T1000 (cell line): ENCODE results near the gene ZFR.
"Not testable (repeated sequence)": the region's sequence is repeated elsewhere in the genome, so short reads cannot be mapped to it uniquely, and the experiment has no call there.

Experiments
- DNase-seq: peaks from one replicate; lab custom pipeline; 2025; ENCODE audit warnings: mixed read lengths; lab: John Stamatoyannopoulos, UW

ZFR gene

GRCh38 chr5:32358611-32359010, 85.9 kb downstream of the ZFR start:
- no peak for DNase-seq

DNA sequence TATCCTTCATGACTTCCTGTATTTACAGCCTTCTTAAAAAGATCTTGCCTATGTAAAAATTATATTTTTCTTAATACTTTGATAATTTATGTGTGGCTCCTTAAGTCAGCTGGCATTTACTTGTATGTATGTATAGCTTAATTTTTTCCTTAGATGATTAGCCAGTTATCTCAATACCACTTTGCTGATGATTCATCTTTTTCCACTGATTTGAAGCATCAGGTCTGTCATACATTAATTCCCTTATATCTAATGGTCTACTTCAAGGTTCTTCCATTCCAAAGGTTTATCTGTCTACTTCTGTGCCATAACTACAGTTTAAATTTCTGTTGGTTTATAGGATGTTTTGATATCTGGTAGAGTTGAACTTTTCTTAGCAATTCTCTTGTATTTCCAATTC, 86.9 kb downstream of the ZFR start:
- DNase-seq: no peak

DNA sequence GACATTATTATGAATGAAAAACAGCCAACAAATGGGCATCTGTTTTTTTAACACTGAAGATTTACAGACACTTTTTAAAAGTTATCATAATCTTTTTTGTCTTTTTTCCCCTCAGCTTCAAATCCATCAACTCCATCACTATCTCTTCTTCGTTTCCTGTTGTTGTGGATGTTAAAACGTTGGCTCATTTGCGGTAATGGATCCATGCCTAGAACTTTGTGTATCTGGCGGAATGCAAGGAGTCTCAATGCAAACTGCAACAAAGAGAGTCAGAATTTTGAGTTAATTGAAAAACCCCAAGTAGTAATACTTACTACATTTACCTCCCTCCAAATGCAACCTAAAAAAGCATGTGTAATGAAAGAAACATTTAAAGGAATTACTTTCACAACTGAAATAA, 88.9 kb downstream of the ZFR start:
- no peak for DNase-seq

GRCh38 chr5:32353420-32353819, 91.1 kb downstream of the ZFR start:
- no peak for DNase-seq

- no peak for DNase-seq
These were observed 91.9 kb downstream of the ZFR start for GRCh38 chr5:32352685-32353084.

GRCh38 chr5:32346869-32347268, 97.7 kb downstream of the ZFR start:
- DNase-seq: no peak

DNA sequence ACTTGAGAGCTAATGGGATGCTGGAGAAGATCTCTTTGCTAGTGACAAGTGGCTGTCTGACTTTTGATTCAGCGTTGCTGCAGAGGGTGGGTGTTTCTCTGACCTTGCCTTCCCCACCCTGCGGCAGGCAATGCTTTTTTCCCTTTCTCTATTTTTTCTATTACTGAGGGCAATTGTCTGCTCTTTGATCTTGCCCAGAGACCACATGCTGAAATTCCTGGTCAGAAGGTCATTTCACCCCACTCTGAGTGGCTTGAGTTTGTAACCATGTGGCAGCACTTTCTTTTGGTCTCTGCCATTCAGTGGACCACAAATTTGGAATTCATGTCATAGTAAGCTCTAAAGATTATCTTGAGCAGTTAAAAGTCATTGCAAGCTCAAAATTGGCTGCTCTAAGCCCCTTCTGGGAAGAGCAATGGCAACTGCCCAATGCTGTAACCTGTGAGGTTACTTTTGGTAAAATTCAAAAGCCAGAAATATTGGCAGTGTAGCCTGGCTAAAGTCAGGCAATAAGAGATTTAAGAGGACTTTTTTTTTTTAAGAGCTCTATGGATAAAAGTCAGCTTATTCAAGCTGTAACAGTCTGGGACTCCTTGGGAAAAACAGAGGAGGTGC, 101.4 kb downstream of the ZFR start:
- no peak for DNase-seq

DNA sequence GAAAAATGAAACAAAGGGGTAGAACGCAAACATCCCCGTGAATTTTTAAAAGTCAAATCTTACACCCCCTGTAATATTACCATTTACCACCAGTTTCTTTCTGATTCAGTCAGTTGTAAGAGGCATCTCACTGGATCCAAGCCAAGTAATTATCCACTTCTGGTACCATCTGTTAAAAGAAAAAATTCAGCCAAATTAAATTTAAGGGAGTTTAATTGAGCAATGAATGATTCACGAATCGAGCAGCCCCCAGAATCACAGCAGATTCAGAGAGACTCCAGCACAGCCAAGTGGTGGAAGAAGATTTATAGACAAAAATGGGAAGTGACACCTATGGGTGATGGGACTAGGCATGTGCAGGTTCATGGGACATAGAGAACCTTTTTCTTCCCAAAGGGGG, 101.9 kb downstream of the ZFR start:
- no peak for DNase-seq

DNA sequence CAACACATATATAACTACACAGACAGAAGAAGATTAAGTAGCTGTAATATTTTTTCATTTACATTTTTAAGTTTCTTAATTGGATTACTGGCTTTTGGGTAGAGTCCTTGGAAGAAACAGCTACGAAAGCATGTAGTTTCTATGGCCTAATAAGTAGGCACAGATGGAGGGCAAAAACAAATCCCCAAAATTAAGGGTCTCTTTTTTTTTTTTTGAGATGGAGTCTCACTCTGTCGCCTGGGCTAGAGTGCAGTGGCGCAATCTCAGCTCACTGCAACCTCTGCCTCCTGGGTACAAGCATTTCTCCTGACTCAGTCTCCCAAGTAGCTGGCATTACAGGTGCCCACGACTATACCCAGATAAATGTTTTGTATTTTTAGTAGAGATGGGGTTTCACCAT, 104.7 kb downstream of the ZFR start:
- no peak for DNase-seq

DNA sequence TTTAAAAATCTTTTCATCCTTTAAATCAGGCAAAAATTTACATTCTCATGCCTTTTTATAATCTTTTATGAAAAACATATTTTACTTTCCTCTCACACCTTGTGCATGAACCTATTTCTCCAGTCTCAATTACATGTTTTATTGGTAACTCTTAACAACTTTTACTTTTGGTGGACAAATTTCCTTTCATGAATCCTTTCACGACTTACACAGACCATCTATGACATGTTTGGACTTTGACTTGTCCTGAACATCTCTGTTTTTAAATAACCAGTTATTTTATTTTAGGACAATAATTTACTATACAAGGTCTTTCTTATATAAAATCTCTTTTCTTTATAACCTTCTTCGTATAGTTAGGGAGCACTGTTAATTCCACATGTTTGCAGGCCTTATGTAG, 105.3 kb downstream of the ZFR start:
- DNase-seq: no peak

DNA sequence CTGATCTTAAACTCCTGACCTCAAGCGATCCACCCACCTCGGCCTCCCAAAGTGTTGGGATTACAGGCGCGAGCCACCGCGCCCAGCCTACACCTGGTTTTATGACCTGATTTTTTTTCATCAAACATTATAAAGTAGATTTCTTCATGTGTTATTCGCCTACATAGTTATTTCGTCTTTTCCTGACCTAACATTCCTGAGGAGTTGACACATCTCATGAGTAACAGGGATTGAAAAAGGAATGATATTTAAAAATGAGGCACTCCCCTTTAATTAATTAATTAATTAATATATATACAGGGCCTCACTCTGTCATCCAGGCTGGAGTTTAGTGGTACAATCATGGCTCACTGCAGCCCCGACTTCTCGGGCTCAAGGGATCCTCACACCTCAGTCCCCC, 111.6 kb downstream of the ZFR start:
- DNase-seq: no peak

GRCh38 chr5:32332361-32332760, 112.2 kb downstream of the ZFR start:
- no peak for DNase-seq

GRCh38 chr5:32331935-32332274, 112.6 kb downstream of the ZFR start:
- no peak for DNase-seq

- DNase-seq: no peak
These were observed 113.2 kb downstream of the ZFR start for GRCh38 chr5:32331217-32331934.

- no peak for DNase-seq
These were observed 114.2 kb downstream of the ZFR start for GRCh38 chr5:32330126-32330971.

GRCh38 chr5:32329395-32329834, 115.1 kb downstream of the ZFR start:
- no peak for DNase-seq

DNA sequence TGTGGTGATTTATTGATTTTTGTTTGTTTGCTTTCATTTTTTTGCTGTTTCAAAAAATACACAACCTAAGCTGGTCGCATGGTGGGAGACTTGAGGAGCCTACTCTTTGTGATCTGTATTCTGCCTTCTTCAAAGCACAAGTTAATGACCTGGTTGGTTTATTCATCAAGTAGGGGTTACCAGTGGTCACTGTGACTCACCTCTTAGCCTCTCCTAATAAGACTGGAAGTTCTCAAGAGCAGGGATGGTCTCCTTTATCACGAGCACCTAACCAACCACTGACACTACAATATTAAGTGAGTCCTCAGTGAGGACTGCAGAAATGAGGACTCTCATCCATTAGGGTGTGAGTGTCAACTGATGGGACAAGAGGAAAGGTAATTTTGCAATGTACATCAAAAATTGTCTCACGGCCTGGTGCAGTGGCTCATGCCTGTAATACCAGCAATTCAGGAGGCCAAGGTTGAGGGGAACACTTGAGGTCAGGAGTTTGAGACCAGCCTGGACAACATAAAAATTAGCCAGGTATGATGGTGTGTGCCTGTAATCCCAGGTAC, 118.2 kb downstream of the ZFR start:
- no peak for DNase-seq

GRCh38 chr5:32325616-32326015, 118.9 kb downstream of the ZFR start:
- no peak for DNase-seq

- no peak for DNase-seq
These were observed 119.5 kb downstream of the ZFR start for GRCh38 chr5:32325062-32325461.

DNA sequence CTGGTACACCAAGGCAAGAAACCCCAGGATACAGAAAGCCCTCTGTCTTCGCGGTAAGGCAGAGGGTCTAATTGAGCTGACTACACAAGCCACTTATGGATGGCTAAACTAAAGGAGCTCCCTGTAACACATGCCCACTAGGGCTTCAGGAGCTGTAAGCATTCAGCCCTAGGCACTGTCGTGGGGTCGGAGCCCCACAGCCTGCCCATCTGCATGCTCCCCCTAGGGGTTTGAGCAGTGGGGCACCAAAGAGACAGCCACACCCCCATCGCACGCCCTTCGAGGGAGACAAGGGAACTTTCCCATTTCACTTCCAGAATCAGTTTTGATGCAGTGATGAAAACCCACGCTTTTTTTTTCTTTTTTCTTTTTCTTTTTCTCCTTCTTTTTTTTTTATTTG, 120.8 kb downstream of the ZFR start:
- DNase-seq: no peak

DNA sequence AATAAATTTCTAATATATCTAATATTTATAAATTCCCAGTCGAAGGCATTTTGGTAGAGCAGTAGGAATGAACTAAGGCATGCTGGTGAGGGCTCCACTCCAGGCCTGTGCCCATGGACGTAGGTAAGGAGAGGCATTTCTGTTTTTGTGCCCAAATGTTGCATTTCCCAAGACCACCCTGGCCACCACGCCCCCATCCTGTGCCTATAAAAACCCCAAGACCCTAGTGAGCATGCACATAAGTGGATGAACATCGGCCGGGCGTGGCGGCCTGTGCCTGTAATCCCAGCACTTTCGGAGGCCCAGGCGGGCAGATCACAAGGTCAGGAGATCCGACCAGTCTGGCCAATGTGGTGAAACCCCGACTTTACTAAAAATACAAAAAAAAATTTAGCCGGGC, 121.7 kb downstream of the ZFR start:
- DNase-seq: no peak

GRCh38 chr5:32321787-32322186, 122.8 kb downstream of the ZFR start:
- not testable (repeated sequence) for DNase-seq

GRCh38 chr5:32320576-32320975, 124.0 kb downstream of the ZFR start:
- no peak for DNase-seq
